ENCODE results near the gene HOXB9.

Gene HOXB9

DNA sequence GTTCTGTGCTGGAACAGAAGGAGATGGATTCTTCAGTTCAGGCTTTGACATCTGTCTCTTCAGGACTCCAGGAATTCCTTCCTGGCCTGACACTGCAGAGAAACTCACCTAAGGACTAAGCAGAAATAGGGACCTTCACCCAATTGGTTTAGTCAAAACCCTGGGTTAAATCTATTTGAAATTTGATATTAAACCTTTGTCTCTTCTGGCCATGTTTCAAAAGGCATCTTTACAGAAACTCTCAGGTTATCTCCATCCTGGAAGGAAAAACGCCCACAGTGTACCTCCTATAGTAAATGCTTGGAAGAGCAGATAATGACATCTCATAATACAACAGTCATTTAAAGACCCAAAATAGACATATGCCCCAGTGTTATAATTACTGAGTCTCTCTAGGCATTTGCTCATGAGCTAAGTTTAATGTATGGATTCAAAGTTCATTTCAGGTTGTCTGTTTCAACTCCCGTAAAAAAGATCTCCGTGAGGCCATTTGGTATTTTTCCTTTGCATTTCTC, 42.4 kb downstream of the HOXB9 start:
- no peak for DNase-seq (ENCODE audit: low spot score)

DNA sequence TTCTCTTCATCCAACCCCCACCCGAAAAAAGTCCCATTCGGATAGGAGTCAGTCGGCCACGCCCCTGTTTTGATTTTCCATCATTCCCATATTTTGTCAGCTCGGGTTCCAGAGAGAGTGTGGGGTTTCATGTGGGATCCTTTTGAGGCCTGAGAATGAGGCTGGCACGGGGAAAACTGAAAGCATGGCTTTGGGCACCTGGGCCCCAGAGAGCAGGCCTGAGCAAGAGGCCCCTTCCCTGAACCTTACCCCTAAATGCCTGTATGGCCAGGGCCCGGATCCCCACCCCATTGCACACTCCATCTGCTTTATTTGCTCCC, 43.4 kb downstream of the HOXB9 start:
- DNase-seq (ENCODE audit: low spot score) = no peak

DNA sequence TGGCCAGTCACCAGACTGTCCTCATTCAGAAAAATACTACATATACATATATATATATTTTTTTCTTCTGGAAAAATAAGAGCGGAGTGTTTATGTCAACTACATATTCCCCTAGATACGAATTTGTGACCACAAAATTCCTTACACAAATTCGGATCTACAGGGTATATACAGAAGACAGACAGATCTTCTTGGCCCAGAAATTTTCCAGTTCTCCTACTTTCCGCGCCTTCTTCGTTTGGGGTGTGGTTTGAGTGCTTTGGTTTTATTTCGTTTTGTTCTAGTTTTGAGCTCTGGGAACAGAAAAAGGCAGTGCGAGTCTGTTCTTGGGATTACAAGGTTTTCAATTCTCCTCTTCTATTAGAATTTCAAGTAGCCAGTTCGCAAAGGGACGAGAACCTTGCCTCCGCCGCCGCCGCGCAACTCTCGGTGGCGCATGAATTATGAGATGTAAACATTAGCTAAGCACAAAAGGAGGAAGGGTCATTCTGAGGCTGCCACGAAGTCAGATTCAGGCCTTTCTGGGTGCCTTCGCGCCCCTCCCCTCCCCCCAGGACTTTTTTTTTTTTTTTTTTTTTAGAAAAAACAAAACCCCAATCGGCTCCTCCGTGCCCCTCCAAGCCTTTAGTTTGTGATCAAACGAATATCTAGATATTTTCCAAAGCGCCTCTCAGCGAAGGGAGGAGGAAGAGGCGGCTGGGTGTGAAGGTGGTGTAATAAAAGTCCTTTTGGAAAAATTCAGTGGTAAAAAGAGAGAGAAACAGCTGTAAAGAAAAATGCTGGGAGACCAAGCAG, 46.2 kb downstream of the HOXB9 start:
- no peak for DNase-seq (ENCODE audit: low spot score)

- no peak for DNase-seq (ENCODE audit: low spot score)
Measured at GRCh38 chr17:48579471-48579759, 46.7 kb downstream of the HOXB9 start.

DNA sequence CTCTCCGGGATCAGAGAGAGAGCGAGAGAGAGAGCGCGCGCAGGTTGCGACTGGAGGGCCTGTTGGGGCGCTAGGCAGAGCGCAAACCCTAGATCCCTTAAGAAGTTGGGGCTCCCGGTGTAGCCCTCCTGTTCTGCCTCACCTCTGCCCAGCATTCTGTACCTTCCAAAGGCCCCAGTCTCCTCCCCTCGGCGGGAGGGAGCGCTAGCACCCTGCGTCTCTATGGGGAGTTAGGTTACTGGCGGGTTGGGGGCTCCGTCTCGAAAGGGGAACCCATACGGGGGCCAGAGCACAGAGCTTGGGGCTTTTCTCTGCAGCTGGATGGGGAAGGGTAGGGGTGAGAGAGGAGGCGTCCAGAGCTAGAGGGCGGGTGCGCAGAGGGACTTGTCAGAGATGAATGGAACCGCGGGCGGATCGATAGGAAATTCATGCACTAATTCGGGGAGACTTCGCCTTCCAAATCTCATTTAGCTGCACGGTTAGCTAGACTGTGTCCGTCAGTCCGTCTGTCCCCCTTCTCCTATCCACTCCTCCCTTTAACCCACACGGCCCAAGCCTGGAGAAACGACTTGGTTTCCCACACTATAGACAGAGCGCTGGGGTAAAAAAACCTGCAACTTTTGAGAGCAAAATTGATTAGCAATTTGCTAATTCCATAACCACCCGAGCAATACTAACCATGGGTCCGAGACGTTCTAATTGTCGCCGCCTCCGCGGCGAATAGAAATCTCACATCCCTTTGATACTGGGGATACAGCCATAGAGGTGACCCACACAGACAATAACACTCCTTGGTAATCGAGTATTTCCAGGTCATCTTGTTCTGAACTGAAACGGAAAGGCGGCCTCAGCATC, 47.3 kb downstream of the HOXB9 start:
- DNase-seq (ENCODE audit: low spot score) = no peak

DNA sequence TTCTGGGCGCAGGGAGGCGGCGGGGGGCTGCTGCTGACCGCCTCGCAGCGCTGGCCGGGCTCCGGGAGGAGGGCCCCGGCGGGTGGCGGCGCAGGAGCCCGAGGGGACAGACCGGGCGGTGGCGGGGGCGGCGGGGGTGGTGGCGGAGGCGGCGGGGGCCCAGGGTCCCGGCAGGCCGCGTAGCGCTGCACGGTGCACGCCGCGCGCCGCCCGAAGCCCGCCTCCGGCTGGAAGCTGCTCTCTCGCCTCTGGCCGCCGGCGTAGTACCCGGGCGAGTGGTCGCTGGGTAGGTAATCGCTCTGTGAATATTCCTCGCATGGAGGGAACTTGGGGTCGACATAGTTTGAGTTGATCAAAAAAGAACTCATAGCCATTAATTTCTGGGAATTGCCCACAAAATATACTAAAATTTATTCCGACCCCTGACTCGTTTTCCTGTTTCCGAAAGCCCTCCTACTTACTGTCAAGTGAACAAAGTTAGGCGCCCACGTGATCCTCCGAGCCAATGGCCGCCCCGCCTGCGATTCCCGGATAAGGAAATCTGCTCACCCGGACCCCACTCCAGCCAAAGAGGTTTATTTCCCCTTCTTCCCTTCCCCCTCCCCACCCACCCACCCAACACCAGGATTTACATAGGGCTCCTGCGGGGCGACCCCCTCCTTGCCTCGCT, 48.1 kb downstream of the HOXB9 start, which contains the start of gene HOXB4:
TSS of gene HOXB4 (minus strand) at position 405 of the 670 bp plus-strand sequence. CDS start at position 374, 31 bp downstream.
- peak; percentile 81 for DNase-seq (ENCODE audit: low spot score)

DNA sequence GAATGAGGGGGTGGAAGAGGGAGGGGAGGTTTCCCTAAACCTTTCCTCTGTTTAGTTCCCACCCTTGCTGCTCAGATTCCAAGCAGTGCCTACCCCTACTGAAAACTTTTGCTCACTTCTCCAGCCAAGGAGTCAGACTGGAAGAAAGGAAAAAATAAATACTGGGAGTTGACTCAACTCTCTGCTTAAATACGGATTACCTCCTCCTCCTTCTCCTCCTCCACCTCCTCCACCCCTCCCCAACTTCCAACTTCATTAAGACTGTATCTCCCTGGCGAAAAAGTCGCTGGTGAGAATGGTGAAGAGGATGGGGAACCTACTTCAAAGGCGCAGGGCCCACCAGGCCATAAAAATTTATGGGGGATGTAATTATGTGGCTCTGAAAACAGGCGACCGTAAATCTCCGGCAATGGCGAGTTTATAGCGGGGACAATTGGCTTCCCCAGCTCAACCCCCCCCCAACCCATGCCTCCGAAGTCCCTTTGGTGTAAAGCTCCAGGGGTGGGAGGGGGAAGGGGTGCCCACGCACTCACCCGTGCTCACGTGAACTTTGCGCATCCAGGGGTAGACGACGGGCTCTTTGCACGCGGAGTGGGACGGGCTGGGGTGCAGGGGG, 48.7 kb downstream of the HOXB9 start:
- no peak for DNase-seq (ENCODE audit: low spot score)

DNA sequence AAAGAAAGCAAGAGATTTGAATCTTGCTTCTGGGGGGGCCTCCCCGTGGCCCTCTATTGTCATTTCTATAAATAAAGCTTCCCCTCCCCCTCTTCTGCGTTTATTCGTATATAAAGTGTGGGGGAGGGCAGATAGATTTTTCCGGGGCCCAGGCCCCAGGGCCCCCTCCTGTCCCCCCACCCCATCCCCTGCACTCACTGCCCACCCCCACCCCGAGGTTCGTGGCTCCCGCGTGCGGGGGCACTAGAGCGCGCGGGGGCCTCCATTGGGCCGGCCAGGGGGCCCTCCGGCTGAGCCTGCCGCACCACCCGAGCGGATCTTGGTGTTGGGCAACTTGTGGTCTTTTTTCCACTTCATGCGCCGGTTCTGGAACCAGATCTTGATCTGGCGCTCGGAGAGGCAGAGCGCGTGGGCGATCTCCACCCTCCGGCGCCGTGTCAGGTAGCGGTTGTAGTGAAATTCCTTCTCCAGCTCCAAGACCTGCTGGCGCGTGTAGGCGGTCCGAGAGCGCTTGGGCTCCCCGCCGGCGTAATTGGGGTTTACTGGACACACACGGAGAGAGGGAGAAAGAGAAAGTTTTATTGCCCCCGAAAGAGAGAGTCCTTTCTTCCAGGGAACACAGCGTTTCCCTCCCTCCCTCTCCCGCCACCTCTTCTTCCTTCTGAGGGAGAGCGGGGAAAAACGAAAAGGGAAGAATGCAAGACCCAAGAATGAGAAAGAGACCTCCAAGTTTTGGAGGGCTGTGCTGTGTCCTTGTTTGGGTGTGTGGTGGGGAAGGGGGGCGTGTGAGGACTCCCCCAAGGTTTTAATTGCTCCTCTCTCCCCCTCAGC, 49.5 kb downstream of the HOXB9 start:
- DNase-seq (ENCODE audit: low spot score) = no peak

DNA sequence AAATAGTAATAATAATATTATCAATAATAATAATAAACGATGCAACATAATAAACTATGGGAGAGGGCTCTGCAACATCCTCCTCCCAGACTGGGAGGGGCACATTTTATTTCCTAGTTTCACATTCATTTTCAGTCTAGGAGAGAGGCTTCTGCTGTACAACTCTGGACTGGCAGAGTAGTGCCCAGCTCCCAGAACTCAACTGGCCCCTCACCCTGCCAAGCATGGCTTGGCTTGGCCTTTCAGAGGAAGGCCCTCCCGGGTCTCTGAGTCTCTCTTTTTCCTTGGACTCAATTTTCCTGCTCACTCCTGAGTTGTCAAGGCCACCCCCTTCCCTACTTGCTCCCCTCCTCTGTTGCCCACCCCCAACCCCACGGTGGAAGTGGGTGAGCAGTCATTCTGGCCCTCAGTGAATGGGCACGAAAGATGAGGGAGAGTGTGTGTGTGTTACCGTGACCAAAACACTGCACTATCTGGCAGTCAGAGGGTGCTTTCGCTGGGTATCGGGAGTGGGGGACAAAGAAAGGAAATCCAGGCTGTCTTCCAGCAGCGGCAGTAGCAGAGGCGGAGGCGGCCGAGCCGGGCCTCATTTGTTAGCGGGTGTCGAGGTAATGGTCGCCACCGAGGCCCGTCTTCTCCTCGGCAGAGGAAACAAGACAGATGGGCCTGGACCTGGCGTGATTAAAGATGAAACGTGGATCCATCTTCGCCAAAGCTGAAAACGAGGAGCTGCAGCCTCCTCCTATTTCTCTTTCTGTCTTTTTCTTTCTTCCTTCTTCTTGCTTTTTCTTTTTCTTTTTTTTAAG, 50.3 kb downstream of the HOXB9 start:
- no peak for DNase-seq (ENCODE audit: low spot score)

GRCh38 chr17:48575066-48575582, 51.0 kb downstream of the HOXB9 start:
- DNase-seq (ENCODE audit: low spot score) = no peak

DNA sequence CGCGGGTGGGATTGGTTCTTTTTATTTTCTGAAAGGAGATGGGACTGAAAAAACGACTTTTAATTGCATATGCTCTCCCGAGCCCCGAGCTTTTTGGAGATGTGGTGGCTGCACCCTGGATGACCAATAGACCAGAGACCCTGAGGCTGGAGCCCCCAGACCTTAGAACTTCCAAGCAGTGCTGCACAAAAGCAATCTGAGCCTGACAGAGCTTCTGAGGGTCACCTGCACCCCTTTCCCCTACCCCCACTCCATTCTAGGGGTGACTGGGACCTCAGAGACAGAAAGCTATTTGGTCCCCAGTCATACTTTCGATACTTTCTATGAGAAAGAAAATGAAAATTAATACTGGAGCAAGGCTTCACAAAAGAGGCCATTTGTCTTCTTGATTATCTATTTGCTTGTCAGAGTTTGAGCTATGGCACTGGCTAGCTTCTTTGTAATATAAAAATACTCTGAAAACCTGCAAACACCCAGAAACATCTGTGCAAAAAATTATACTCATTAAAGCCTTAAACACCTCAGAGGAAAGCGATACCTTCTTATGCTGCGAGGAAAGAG, 51.6 kb downstream of the HOXB9 start:
- no peak for DNase-seq (ENCODE audit: low spot score)

DNA sequence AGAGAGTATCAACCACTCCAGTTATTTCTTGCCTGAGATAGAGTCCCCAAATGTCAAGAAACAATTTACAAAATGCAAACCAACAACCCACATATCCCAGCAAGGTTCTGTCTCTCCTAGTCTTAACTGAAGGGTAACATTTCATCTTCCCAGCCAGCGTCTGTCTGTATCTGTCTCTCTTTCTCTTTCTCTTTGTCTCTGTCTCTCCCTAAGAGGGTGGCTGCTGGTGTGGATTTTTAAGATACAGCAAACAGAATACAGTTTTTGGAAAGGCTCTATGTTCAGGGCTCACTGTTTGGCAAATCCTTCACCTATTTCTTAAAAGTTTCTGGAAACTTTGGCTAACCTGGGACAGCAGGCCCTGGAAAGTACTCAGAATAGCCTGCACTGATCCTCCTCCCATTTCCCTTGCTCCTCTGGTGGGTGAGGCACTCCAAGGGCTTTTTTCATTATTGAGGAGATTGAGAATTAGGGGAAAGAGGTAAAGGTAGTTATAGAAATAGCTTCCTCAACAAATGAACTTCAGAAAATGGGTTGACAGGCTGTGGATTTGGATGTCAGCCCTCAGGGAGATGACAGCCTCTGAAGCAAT, 54.2 kb downstream of the HOXB9 start:
- no peak for DNase-seq (ENCODE audit: low spot score)

Measured in kidney capillary endothelial cell (primary cell).